ENCODE results near the gene FGFRL1.

DNA sequence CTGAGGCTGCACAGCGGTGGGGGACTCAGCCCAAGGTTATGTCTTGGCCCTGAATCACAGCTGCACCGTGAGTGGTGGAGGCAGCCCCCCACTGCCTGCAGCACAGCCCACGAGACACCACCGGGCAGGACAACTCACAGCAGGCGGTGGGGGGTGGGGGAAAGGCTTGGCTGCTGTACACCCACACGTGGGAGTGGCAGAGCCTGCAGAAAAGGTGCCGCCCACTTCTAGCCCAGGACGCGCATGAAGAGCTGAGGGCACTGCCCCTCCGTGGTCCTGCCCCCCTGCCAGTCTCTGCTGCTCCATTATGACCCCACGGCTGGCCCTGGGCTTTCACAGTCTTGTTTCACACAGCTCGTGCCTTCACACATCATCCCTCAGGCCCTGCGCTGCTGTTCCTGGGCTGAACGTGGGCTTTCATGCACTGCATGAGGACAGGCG, 40.8 kb downstream of the FGFRL1 start:
- TF ChIP-seq HOXB5 (CRISPR knock-in tag; IDR thresholded peaks at IDR 0.05) (no peak), MAX (IDR thresholded peaks at IDR 0.05) (no peak), POLR2A (IDR thresholded peaks at IDR 0.05; ENCODE audit: low read length) (no peak), ZC3H11A (IDR thresholded peaks at IDR 0.05) (no peak), EP300 (IDR thresholded peaks at IDR 0.05) (no peak), HDAC2 (IDR thresholded peaks at IDR 0.05) (no peak), NR3C1 (IDR thresholded peaks at IDR 0.05) (no peak), RAD21 (conservative IDR thresholded peaks at IDR 0.05 in 1 of 2, IDR thresholded peaks at IDR 0.05 in 1 of 2) (no peak), ZSCAN20 (CRISPR knock-in tag; IDR thresholded peaks at IDR 0.05) (no peak), JUN (IDR thresholded peaks at IDR 0.05) (no peak), MYC (IDR thresholded peaks at IDR 0.05; ENCODE audit: borderline replicate concordance, low read length) (no peak)
- TF ChIP-seq, protein P1, sequence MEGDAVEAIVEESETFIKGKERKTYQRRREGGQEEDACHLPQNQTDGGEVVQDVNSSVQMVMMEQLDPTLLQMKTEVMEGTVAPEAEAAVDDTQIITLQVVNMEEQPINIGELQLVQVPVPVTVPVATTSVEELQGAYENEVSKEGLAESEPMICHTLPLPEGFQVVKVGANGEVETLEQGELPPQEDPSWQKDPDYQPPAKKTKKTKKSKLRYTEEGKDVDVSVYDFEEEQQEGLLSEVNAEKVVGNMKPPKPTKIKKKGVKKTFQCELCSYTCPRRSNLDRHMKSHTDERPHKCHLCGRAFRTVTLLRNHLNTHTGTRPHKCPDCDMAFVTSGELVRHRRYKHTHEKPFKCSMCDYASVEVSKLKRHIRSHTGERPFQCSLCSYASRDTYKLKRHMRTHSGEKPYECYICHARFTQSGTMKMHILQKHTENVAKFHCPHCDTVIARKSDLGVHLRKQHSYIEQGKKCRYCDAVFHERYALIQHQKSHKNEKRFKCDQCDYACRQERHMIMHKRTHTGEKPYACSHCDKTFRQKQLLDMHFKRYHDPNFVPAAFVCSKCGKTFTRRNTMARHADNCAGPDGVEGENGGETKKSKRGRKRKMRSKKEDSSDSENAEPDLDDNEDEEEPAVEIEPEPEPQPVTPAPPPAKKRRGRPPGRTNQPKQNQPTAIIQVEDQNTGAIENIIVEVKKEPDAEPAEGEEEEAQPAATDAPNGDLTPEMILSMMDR (IDR thresholded peaks at IDR 0.05) = no peak
- TF ChIP-seq, protein P2, sequence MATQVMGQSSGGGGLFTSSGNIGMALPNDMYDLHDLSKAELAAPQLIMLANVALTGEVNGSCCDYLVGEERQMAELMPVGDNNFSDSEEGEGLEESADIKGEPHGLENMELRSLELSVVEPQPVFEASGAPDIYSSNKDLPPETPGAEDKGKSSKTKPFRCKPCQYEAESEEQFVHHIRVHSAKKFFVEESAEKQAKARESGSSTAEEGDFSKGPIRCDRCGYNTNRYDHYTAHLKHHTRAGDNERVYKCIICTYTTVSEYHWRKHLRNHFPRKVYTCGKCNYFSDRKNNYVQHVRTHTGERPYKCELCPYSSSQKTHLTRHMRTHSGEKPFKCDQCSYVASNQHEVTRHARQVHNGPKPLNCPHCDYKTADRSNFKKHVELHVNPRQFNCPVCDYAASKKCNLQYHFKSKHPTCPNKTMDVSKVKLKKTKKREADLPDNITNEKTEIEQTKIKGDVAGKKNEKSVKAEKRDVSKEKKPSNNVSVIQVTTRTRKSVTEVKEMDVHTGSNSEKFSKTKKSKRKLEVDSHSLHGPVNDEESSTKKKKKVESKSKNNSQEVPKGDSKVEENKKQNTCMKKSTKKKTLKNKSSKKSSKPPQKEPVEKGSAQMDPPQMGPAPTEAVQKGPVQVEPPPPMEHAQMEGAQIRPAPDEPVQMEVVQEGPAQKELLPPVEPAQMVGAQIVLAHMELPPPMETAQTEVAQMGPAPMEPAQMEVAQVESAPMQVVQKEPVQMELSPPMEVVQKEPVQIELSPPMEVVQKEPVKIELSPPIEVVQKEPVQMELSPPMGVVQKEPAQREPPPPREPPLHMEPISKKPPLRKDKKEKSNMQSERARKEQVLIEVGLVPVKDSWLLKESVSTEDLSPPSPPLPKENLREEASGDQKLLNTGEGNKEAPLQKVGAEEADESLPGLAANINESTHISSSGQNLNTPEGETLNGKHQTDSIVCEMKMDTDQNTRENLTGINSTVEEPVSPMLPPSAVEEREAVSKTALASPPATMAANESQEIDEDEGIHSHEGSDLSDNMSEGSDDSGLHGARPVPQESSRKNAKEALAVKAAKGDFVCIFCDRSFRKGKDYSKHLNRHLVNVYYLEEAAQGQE (IDR thresholded peaks at IDR 0.05) = no peak
